ENCODE data around the gene MAST2.
A peak's percentile ranks its signal among the peaks of the same experiment; 100 is the strongest.
"Not testable (repeated sequence)": the region's sequence is repeated elsewhere in the genome, so short reads cannot be mapped to it uniquely, and the experiment has no call there.

MAST2 gene

DNA sequence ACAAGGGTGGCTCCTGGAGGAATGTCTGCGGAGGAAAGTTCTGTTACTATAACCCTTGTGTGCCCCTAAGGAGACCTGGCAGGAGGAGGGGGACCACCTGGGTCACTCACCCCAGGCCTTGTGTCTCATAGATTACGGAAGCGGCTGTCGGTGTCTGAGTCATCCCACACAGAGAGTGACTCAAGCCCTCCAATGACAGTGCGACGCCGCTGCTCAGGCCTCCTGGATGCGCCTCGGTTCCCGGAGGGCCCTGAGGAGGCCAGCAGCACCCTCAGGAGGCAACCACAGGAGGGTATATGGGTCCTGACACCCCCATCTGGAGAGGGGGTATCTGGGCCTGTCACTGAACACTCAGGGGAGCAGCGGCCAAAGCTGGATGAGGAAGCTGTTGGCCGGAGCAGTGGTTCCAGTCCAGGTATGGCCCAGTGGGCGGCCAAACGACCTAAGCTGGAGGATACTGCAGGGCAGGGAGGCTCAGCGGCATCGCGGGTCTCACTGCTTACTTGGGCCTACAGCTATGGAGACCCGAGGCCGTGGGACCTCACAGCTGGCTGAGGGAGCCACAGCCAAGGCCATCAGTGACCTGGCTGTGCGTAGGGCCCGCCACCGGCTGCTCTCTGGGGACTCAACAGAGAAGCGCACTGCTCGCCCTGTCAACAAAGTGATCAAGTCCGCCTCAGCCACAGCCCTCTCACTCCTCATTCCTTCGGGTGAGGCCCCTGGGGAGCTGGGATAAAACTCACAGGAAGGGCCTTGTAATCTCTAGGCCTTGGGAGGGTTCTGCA lies 227.7 kb downstream of the MAST2 start:
- ATAC-seq, result no peak

DNA sequence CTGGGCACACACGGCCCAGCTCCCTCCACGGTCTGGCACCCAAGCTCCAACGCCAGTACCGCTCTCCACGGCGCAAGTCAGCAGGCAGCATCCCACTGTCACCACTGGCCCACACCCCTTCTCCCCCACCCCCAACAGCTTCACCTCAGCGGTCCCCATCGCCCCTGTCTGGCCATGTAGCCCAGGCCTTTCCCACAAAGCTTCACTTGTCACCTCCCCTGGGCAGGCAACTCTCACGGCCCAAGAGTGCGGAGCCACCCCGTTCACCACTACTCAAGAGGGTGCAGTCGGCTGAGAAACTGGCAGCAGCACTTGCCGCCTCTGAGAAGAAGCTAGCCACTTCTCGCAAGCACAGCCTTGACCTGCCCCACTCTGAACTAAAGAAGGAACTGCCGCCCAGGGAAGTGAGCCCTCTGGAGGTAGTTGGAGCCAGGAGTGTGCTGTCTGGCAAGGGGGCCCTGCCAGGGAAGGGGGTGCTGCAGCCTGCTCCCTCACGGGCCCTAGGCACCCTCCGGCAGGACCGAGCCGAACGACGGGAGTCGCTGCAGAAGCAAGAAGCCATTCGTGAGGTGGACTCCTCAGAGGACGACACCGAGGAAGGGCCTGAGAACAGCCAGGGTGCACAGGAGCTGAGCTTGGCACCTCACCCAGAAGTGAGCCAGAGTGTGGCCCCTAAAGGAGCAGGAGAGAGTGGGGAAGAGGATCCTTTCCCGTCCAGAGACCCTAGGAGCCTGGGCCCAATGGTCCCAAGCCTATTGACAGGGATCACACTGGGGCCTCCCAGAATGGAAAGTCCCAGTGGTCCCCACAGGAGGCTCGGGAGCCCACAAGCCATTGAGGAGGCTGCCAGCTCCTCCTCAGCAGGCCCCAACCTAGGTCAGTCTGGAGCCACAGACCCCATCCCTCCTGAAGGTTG lies 231.4 kb downstream of the MAST2 start:
- no peak for ATAC-seq

DNA sequence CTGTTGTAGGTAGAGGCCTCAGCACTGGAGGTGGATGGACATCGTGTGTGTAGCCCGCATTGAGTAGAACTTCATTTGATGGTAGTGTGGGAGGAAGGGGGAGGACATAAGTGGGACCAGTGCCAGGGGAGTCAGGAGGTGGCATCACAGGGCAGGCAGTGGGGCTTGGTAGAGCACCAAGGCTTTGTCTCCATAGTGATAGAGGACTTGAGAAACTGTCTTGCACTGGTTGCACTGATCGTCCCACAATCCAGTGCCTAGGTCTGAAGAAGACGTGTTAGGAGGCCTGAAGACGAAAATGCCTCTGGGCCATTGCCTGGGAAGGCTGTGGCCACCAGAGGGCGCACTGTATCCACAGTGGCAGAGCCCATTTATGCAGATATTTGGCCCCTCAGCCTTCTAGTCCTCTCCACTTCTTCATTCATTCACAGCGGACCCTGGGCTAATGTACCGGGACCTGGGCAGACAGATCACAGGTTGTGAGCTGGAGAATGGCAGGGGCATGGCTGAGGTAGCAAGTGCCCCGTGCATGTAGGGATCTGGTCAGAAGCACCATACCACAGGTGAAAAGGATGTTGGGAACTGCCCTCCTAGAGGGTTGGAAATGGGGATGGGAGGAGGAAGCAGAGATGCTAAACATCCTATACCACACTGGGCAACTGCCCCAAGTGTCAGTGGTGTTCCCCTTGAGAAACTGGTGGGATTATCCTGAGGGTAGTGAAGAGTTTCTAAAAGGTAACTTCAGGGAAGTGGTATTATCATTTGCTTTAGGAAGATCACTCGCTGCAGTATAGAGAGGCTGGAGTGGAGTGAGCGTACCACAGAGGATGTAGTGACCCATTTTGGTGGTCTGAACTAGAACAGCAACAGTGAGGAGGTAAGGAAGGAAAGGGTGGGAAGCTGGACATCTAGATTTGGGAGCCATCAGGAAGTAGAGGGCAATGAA lies 233.8 kb downstream of the MAST2 start:
- ATAC-seq, result peak; percentile 73

DNA sequence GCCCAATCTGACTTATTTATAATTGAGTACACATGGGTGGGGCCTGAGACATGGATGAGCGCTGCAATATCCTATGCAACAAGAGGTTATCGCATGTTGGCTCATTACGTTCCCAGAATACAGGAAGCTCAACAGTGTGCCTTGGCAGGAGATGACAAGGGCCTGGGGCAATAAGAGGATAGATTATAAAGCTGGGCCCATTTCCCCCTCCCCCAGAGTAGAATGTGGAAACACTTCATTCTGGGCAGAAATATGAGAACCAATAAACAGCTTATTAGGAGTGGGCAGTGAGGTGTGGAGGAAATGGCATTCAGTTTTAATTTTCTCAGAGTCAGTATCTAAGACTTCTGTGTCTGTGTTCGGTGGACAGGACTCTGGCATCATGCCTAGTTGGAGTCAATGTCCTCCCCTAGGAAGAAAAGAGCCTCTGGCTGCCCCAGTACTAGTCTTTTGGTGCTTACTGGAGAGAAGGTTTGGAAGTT lies 236.2 kb downstream of the MAST2 start:
- ATAC-seq, result no peak

DNA sequence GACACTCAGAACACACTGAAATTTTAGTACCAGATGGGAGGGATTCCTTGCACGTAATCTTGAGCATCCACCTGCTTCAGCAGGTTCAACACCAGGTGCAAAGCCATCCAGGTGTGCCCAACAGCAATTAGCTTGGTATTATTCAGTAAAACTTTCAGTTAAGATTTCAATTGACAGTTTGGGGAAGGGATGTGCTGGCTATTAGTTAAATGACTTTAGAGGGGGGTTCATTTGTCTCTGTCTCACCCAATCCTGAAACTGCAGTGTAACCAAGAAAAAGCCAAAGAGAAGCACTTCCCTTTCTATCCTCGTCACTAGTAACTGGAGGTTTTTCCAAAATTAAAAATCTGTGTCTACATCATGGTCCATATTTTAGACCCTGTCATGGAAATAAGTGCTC lies 238.1 kb downstream of the MAST2 start:
- ATAC-seq, result no peak

DNA sequence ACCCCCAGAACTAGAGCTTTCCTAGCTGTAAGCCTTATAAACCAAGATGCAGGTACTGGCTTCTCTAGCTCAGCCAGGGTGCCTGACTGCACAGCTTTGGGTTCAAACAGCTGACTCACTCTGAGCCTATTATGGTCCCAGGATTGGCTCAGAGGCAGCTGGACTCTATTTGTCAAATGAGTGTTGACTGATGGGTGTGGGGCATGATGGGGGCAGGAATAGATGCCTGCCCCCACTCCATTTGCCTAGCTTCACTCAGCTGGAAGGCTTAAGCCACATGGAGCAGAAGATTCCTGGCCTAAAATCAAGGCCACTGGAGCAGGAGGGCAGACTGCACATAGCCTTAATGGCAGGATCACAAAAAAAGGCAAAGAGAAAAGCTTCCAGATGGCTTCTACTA lies 238.6 kb downstream of the MAST2 start:
- ATAC-seq, result no peak

DNA sequence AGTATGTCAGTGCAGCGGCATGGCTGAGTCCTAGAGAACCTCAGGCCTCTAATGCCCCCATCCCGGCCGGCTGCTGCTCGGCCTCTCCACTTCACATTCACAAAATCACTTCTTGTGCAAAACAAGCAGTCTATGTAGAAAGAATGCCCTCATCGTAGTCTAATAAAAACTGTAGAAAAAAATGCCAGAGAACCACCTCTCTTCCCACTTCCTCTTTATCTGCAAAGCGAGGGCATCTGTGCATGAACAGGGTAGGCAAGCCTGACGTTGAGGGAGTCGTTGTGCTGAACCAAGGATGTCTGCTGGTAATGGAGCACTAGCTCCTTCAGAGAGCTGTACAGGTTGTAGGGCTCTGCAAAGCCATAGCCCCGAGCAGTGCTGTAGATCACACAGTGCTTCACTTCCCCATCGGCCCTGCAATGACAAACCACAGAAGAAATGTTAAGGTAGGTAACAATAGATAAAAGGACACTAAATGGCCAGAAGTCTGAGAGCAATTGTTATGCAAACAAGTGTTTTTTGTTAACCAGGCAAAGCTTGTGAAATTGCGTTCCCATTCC lies 240.1 kb downstream of the MAST2 start:
- no peak for ATAC-seq

DNA sequence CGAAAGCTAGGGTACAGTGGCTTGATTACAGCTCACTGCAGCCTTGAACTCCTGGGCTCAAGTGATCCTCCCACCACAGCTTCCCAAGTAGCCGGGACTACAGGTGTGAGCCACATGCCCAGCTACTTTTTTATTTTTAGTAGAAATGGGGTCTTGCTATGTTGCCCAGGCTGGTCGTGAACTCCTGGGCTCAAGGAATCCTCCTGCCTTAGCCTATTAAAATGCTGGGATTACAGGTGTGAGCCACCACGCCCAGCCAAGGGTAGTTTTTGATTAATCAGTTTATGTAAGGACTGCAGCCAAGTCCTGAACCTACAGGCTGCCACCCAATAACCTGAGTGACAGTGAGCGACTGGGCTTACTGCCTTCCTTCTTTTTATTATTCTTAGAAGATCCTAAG lies 240.7 kb downstream of the MAST2 start:
- no peak for ATAC-seq

DNA sequence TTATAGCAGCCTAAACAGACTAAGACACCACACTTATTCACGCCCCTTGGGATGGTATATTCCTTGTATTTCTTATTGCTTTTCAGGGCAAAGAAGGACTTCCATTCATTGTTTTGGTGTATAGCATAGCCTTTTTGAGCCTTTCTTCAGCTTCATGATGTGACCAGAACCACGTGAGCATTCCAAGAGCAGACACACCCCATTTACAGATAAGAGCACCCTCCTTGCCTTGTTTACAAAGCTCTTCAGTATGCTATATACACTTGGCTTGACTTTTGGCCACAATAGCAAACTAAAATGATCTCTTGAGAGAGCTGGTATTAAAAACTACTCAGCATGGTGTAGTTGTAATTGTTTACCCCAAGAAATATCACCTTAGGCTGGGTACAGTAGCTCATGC lies 250.3 kb downstream of the MAST2 start:
- ATAC-seq, result no peak

DNA sequence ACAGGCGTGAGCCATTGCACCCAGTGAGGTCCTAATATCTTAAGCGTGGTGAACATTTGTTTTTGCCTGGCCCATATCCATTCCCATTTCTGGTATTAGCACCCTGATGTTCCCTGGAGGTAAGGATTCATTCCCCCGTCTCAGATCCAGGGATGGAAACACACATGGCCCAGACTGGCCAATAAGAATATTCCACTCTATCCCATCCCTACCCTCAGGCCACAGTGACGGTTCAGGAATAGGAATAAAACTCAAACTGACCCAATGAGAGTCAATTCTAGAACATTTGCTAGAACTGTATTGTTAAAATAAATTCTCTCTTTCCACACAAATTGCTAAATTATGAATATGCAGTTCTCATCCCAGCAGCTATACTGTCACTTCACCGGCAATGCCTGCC lies 252.9 kb downstream of the MAST2 start:
- no peak for ATAC-seq

DNA sequence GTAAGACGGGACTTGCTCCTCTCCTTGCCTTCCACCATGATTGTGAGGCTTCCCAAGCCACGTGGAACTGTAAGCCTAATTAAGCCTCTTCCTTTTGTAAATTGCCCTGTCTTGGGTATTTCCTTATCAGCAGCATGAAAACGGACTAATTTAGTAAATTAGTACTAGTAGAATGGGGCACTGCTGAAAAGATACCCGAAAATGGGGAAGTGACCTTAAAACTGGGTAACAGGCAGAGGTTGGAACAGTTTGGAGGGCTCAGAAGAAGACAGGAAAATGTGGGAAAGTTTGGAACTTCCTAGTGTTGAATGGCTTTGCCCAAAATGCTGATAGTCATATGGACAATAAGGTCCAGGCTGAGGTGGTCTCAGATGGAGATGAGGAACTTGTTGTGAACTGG lies 253.8 kb downstream of the MAST2 start:
- not testable (repeated sequence) for ATAC-seq

DNA sequence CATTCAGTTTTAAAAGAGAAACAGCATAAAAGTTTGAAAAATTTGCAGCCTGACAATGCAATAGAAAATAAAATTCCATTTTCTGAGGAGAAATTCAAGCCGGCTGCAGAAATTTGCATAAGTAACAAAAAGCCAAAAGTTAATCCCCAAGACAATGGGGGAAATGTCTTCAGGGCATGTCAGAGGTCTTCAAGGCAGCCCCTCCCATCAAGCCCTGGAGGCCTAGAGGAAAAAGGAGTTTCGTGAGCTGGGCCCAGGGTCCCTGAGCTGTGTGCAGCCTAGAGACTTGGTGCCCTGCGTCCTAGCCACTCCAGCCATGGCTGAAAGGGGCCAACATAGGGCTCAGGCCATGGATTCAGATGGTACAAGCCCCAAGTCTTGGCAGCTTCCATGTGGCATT lies 254.4 kb downstream of the MAST2 start:
- no peak for ATAC-seq

DNA sequence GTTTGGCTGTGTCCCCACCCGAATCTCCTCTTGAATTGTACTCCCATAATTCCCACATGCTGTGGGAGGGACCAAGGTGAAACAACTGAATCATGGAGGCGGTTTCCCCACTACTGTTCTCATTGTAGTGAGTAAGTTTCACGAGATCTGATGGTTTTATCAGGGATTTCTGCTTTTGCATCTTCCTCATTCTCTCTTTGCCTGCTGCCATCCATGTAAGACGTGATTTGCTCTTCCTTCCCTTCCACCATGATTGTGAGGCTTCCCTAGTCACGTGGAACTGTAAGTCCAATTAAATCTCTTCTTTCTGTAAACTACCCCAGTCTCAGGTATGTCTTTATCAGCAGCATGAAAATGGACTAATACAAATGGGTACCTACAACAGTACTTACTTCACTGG lies 255.5 kb downstream of the MAST2 start:
- no peak for ATAC-seq

DNA sequence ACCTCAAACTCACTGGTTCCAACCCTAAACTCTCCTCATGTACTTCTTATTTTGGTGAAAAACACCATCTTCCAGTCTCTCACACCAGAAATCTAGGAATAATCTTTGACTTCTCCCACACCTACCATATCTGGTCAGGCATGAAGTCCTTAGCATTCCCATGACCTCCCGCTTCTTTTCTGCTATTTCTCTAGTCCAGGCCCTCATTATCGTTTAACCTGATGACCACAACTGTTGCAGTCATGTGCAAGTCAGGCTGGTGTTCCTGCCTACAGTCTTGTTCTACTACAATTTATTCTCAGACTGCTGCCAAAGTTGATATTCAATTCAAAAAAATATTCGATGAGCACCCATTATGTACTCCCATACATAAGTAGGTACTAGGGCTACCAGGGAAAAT lies 257.7 kb downstream of the MAST2 start:
- no peak for ATAC-seq

DNA sequence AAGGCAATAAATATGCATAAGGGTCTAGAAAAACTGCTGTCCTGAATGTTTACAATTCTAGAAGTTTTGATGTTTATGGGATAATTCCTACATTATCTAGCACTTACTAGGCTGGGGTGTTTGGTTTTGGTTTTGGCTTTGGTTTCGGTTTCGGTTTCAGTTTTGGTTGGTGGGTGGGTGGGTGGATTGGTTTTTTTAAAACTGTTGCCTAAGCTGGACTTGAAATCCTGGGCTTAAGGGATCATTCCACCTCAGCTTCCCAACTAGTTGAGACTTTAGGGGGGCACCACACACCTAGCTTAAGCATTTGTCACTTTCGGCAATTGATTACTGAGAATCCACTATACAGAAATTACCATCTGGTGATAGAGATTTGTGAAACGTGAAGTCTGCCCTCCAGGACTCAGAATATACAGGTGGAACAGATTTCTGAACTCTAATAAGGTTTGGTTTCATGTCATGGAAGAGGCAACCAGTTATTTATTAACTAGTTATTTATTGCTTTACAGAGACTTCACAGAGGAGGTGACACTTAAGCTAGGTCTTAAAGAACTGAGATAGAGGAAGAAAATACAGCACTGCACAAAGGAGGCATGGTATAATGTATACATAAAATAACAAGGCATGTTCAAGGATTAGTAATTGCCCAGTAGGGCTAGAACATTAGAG lies 259.4 kb downstream of the MAST2 start:
- peak; percentile 55 to 61 for ATAC-seq

DNA sequence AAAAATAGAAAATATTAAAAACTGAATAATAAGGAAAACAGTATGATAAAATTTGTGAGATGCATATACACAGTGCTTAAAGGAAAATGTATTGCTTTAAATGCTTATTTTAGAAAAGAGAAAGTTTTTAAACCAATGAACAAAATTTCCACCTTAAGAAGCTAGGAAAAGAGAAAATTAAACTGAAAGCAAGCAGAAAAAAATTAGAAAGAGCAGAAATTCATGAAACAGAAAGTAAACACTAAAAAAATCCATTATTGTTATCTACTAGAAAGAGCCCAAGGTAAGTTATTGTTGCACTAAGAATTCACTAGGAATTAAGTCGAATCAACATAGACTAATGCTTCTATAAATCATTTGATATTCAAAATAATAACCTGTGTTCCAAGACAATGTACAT lies 261.3 kb downstream of the MAST2 start:
- ATAC-seq, result no peak

DNA sequence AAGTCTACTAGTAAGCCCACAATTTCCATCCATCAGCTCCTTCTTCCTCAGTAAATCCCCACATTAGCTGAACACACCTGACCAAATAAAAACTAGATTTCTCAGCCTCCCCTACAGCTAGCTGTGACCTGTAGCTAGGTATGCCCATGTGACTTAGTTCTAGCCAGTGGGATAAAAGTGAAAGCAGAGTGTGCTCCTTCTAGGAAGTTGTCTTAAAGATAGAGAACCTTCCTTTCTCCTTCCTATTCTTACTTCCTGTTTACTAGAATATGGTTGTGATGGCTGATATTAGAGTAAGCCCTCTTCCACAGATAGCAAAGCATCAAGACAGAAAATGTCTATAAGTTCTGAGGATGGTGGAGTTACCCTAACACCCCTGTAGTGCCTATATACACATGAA lies 262.0 kb downstream of the MAST2 start:
- peak; percentile 68 to 69 for ATAC-seq

DNA sequence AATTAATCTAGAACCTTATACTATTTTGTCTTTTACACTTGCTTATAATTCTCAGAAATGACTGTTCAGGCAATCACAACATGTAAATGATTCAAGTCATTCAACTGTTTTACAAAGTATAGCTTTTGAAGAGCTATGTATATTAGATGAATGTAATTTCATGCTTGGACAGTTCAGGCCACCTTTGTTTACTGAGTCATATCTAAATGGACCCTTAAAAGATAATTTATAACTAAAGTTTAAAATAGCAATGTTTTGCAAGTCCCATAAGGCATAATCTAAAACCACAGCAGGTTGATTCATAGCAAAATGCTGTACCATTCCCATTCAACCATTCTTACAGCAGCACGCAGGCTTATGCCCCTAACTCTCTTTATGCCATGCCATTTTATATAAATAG lies 264.2 kb downstream of the MAST2 start:
- no peak for ATAC-seq

DNA sequence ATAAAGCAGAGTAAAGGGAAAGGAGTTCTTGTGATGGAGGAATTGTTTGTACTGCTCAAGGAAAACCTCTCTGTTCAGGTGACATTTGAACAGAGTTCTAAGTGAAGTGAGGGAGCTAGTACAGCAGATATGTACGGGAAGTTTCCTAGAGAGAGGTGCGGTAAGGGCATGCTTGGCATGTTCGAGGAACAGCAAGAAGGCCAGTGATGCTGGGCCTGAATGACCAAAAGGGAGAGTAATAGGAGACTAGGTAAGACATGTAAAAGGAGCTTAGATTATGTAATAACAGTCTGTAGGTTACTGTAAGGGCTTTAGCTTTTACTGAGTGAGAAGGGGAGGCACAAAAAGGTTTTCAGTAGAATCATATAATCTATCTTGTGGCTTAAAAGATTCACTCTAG lies 265.1 kb downstream of the MAST2 start:
- no peak for ATAC-seq

DNA sequence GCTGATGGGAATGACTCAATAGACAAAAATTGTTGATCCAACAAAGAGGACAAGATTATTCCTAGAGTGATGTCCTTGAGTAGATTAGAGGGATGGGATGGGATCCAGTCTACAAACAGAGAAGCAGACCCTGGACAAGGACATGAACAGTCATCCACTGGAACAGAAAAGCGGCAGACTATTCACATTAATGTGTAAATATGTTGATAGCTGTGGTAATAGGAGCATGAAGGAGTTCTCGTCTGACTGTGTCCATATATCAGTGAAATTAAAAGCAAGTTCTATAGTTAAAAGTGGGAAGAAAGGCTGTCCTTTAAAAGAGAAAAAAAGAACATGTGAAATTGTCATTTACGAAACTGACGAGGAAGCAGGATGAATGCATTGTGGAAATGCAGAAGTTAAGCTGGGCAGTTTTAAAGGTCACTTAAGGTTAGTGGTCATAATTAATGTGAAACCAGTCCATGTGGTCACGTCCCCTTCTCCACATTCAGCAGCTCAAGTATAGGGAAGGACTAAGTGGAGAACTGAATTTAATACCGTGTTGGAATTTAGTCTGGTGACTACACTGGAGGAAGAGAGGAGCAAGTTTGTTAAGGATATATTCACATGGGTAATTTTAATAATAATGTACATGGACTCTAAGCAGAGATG lies 266.9 kb downstream of the MAST2 start:
- ATAC-seq, result no peak

DNA sequence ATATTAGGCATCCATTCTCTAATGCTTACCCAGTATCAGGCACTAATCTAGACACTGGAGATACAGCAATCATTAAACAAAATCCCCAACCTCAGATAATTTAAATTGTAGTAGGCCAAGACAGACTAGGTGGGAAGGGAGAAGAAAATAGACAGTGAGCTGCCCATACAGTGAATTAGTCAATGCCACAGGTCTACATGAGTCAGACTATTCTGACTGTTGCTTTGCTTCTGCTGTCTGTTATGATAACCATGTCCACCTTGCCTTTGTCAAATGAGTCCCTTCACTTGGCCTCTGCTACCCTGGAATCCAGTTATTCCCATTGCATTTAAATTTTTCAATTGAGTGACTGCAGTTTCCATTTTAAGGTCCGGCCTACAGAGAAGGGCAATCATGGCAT lies 269.6 kb downstream of the MAST2 start:
- peak; percentile 32 to 43 for ATAC-seq
